H9 (cell line): ENCODE measurements around the gene SSR2. TPM values are rescaled to one million over a fixed set of nuclear protein-coding genes. Genes with fewer than 3 reads are reported as not detected.

ENCODE experiments used
- DNase-seq: peaks from one replicate; pipeline ENCODE4 v3.0.0-alpha.2; 2017
- H2AFZ ChIP-seq: one replicate; pipeline ENCODE4 v1.6.1; 2013; ENCODE audit warnings: mild to moderate bottlenecking, low read length, control low read depth, moderate library complexity
- H2AK5ac ChIP-seq: 2 replicates; pipeline ENCODE4 v1.6.1; 2013; ENCODE audit warnings: low read length, control low read depth, mixed read lengths; ENCODE audit not compliant: insufficient read length
- H2BK120ac ChIP-seq: one replicate; pipeline ENCODE4 v1.6.1; 2013; ENCODE audit warnings: low read depth, mild to moderate bottlenecking, low read length, control low read depth, inconsistent platforms; ENCODE audit not compliant: poor library complexity, severe bottlenecking
- H2BK12ac ChIP-seq: 2 replicates; pipeline ENCODE4 v1.6.1; 2013; ENCODE audit warnings: low read length, control low read depth, mixed read lengths, low read depth; ENCODE audit not compliant: insufficient read length
- H2BK15ac ChIP-seq: 2 replicates; pipeline ENCODE4 v1.6.1; 2013; ENCODE audit warnings: low read depth, low read length, control low read depth
- H2BK20ac ChIP-seq: one replicate; pipeline ENCODE4 v1.6.1; 2013; ENCODE audit warnings: low read depth, mild to moderate bottlenecking, low read length, control low read depth, inconsistent platforms; ENCODE audit not compliant: poor library complexity, severe bottlenecking
- H2BK5ac ChIP-seq: 2 replicates; pipeline ENCODE4 v1.6.1; 2013; ENCODE audit warnings: low read length, control low read depth, mixed read lengths; ENCODE audit not compliant: insufficient read length
- H3K14ac ChIP-seq: 2 replicates; pipeline ENCODE4 v1.6.1; 2013; ENCODE audit warnings: low read length, control low read depth; ENCODE audit not compliant: insufficient read depth
- H3K18ac ChIP-seq: 2 replicates; pipeline ENCODE4 v1.6.1; 2013; ENCODE audit warnings: low read depth, mild to moderate bottlenecking, mixed read lengths, low read length, control low read depth; ENCODE audit not compliant: insufficient read length
- H3K23ac ChIP-seq: 2 replicates; pipeline ENCODE4 v1.6.1; 2013; ENCODE audit warnings: low read length, control low read depth, mixed read lengths, low read depth; ENCODE audit not compliant: insufficient read length
- H3K23me2 ChIP-seq: 2 replicates; pipeline ENCODE4 v1.6.1; 2013; ENCODE audit warnings: low read depth, mild to moderate bottlenecking, mixed read lengths, low read length, control low read depth; ENCODE audit not compliant: insufficient read length, poor library complexity, severe bottlenecking
- H3K27ac ChIP-seq: 2 replicates; pipeline ENCODE4 v1.5.1; 2013; ENCODE audit warnings: low read length, control low read depth, mixed read lengths, low read depth; ENCODE audit not compliant: insufficient read length
- H3K27me3 ChIP-seq: 2 replicates; pipeline ENCODE4 v1.6.1; 2013; ENCODE audit warnings: low read length, control low read depth, inconsistent platforms; ENCODE audit not compliant: insufficient read depth
- H3K4ac ChIP-seq: 2 replicates; pipeline ENCODE4 v1.6.1; 2013; ENCODE audit warnings: low read depth, mild to moderate bottlenecking, control low read depth, inconsistent platforms, low read length, moderate library complexity
- H3K4me1 ChIP-seq: 2 replicates; pipeline ENCODE4 v1.6.1; 2013; ENCODE audit warnings: low read length, control low read depth, inconsistent platforms; ENCODE audit not compliant: insufficient read depth
- H3K4me2 ChIP-seq: 2 replicates; pipeline ENCODE4 v1.6.1; 2013; ENCODE audit warnings: low read length, control low read depth, mixed read lengths; ENCODE audit not compliant: insufficient read length, insufficient read depth
- H3K56ac ChIP-seq: 2 replicates; pipeline ENCODE4 v1.6.1; 2013; ENCODE audit warnings: low read depth, mild to moderate bottlenecking, mixed read lengths, low read length, control low read depth; ENCODE audit not compliant: insufficient read length
- H3K79me1 ChIP-seq: 2 replicates; pipeline ENCODE4 v1.6.1; 2013; ENCODE audit warnings: low read depth, mild to moderate bottlenecking, moderate library complexity, low read length, control low read depth, inconsistent platforms; ENCODE audit not compliant: insufficient read depth, poor library complexity, severe bottlenecking
- H3K79me2 ChIP-seq: 2 replicates; pipeline ENCODE4 v1.6.1; 2013; ENCODE audit warnings: low read length, control low read depth, inconsistent platforms; ENCODE audit not compliant: insufficient read depth
- H3K9ac ChIP-seq: 2 replicates; pipeline ENCODE4 v1.6.1; 2013; ENCODE audit warnings: low read length, control low read depth, mixed read lengths; ENCODE audit not compliant: insufficient read length; ENCODE audit errors: extremely low read depth
- H3K9me3 ChIP-seq: one replicate; pipeline ENCODE4 v1.6.1; 2013; ENCODE audit warnings: low read depth, low read length, inconsistent platforms; ENCODE audit not compliant: control insufficient read depth
- H3T11ph ChIP-seq: one replicate; pipeline ENCODE4 v1.6.1; 2013; ENCODE audit warnings: mild to moderate bottlenecking, low read length, control low read depth, inconsistent platforms
- H4K20me1 ChIP-seq: one replicate; pipeline ENCODE4 v1.6.1; 2013; ENCODE audit not compliant: control insufficient read depth, insufficient read length, insufficient read depth
- H4K5ac ChIP-seq: 2 replicates; pipeline ENCODE4 v1.6.1; 2013; ENCODE audit warnings: low read depth, mild to moderate bottlenecking, mixed read lengths, low read length, control low read depth; ENCODE audit not compliant: insufficient read length
- H4K8ac ChIP-seq: replicated peaks from 2 replicates; pipeline ENCODE4 v1.6.1; 2013; ENCODE audit warnings: low read length, control low read depth, mixed read lengths, low read depth; ENCODE audit not compliant: insufficient read length
- H4K91ac ChIP-seq: 2 replicates; pipeline ENCODE4 v1.6.1; 2013; ENCODE audit warnings: low read depth, mild to moderate bottlenecking, moderate library complexity, mixed read lengths, low read length, control low read depth; ENCODE audit not compliant: insufficient read length
- H3K27ac Mint-ChIP-seq, 3 experiments: 2 replicates in 2 of 3; 3 replicates in 1 of 3; pipeline ENCODE4 v1.8.0; 2020 to 2021; ENCODE audit warnings: mixed read lengths in 3 of 3, mild to moderate bottlenecking in 1 of 3, moderate library complexity in 1 of 3
- H3K27me3 Mint-ChIP-seq: 2 replicates; pipeline ENCODE4 v1.8.0; 2021; ENCODE audit warnings: low read depth, mild to moderate bottlenecking, moderate library complexity, mixed read lengths
- H3K36me3 Mint-ChIP-seq, 3 experiments: 2 replicates in 2 of 3; 3 replicates in 1 of 3; pipeline ENCODE4 v1.8.0; 2020 to 2021; ENCODE audit warnings: low read depth in 3 of 3, mixed read lengths in 3 of 3; ENCODE audit not compliant: insufficient read depth in 1 of 3
- H3K4me1 Mint-ChIP-seq, 2 experiments: 2 replicates each; pipeline ENCODE4 v1.8.0; 2020; ENCODE audit warnings: mixed read lengths in 2 of 2
- H3K4me3 Mint-ChIP-seq, 2 experiments: 2 replicates in 1 of 2; 3 replicates in 1 of 2; pipeline ENCODE4 v1.8.0; 2020 to 2021; ENCODE audit warnings: mild to moderate bottlenecking in 2 of 2, mixed read lengths in 2 of 2, moderate library complexity in 1 of 2
- H3K9me3 Mint-ChIP-seq, 2 experiments: 2 replicates in 1 of 2; 3 replicates in 1 of 2; pipeline ENCODE4 v1.8.0; 2020; ENCODE audit warnings: mild to moderate bottlenecking in 2 of 2, mixed read lengths in 2 of 2, moderate library complexity in 1 of 2
- WGBS: extraction: QIAGEN DNeasy Blood & Tissue Kit; methylation state at CpG from one replicate; pipeline ENCODE4 v1.1.7; 2013; ENCODE audit warnings: missing lambda C conversion rate, low lambda C conversion rate, mixed read lengths; ENCODE audit not compliant: insufficient read length; ENCODE audit errors: extremely low coverage; 5-methylcytosine and 5-hydroxymethylcytosine counted together
- total RNA-seq: library from RNA; stranded (reverse); gene quantifications from 2 replicates; pipeline ENCODE4 v1.2.1, GENCODE V29; 2021
- TF ChIP-seq, protein P1 (sequence below): fragments of 200-600 bp; sonication (generic); conservative IDR thresholded peaks from 3 replicates; pipeline ENCODE4 v1.8.0; 2021; ENCODE audit warnings: antibody characterized with exemption, mild to moderate bottlenecking

Gene SSR2
- total RNA-seq, 1 experiment from 2014 or later, result 170 TPM

DNA sequence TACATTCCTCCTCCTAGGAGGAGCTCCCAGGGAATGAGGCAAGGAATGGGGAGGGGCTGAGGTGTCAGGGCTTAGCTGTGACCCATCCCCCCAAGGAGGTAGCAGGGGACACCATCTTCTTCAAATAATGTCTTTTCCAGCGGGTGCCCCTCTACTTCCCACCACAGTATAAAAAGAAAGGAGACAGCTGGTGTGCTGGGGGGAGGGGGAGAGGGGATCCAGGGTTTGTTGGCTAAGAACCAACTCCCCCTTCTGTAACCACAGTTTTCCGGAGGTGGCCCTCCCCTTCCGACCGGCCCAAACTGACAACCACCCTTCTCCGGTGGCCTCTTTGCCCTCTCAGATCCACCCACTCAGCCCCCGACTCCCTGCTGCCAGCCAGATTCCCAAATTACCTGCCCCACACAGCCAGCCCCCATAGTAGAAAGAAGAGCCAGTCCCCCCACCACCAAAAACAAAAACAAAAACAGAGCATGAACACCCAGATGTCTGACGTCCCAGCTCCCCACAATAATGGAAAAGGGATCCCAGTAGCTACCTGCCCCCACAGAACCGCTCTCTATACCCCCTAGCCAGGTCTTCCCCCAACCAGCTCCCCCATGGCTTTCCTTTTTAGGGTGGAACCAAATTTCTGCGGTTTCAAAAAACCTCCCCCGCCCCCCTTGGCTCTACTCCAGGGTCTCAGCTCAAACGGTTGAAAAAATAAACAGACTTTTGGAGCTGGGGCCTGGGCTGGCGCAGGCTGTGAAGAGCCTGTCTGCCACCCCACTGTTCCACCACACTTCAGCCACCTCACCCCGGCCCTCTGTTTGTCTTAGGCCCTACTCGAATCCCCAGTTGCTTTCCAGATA is 44.5 kb downstream of the SSR2 start:
- peak overlapping the region; percentile 75 to 95 (median 91) for H3K27ac Mint-ChIP-seq
- peak; percentile 68 for DNase-seq
- no peak overlapping the region for H2BK12ac ChIP-seq
- H3K4me3 Mint-ChIP-seq, result peak overlapping the region; percentile 90 to 92
- H4K5ac ChIP-seq, result no peak overlapping the region
- no peak overlapping the region for H3K9ac ChIP-seq
- no CpG with 5 or more reads among the region's 14 CpGs for WGBS
- peaks cover 28% of the 10 kb centered on the region for H3K23me2 ChIP-seq
- H3K23ac ChIP-seq, result no peak overlapping the region
- peaks cover 33% of the 10 kb centered on the region; the same call in 1 of the 2 replicates for H3K79me2 ChIP-seq
- no peak overlapping the region for H3K27ac ChIP-seq
- H3K4ac ChIP-seq, result no peak overlapping the region
- H3K9me3 Mint-ChIP-seq, result no peaks in the 10 kb centered on the region
- H4K8ac ChIP-seq, result no peak overlapping the region
- TF ChIP-seq, protein P1, sequence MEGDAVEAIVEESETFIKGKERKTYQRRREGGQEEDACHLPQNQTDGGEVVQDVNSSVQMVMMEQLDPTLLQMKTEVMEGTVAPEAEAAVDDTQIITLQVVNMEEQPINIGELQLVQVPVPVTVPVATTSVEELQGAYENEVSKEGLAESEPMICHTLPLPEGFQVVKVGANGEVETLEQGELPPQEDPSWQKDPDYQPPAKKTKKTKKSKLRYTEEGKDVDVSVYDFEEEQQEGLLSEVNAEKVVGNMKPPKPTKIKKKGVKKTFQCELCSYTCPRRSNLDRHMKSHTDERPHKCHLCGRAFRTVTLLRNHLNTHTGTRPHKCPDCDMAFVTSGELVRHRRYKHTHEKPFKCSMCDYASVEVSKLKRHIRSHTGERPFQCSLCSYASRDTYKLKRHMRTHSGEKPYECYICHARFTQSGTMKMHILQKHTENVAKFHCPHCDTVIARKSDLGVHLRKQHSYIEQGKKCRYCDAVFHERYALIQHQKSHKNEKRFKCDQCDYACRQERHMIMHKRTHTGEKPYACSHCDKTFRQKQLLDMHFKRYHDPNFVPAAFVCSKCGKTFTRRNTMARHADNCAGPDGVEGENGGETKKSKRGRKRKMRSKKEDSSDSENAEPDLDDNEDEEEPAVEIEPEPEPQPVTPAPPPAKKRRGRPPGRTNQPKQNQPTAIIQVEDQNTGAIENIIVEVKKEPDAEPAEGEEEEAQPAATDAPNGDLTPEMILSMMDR, result no peak
- H3K36me3 Mint-ChIP-seq, result peaks cover 0 to 16% (median 14%) of the 10 kb centered on the region in 3 experiments; a peak in 5 of 7 replicates
- no peak overlapping the region for H2BK120ac ChIP-seq
- no peak overlapping the region for H3K56ac ChIP-seq
- H3T11ph ChIP-seq, result no peak overlapping the region
- peaks cover 9% of the 10 kb centered on the region for H3K79me1 ChIP-seq
- no peak overlapping the region for H2BK15ac ChIP-seq
- no peak overlapping the region for H2BK5ac ChIP-seq
- H3K4me2 ChIP-seq, result peak overlapping the region; percentile 81
- H4K20me1 ChIP-seq, result peaks cover 7% of the 10 kb centered on the region
- H2AK5ac ChIP-seq, result no peak overlapping the region
- peaks cover 74 to 85% of the 10 kb centered on the region in 2 experiments for H3K4me1 Mint-ChIP-seq
- H3K4me1 ChIP-seq, result peaks cover 13% of the 10 kb centered on the region
- H2AFZ ChIP-seq, result no peak overlapping the region
- H3K27me3 Mint-ChIP-seq, result no peaks in the 10 kb centered on the region
- H2BK20ac ChIP-seq, result no peak overlapping the region
- no peaks in the 10 kb centered on the region for H3K9me3 ChIP-seq
- H3K27me3 ChIP-seq, result no peaks in the 10 kb centered on the region
- H3K14ac ChIP-seq, result no peak overlapping the region
- H3K18ac ChIP-seq, result no peak overlapping the region
- no peak overlapping the region for H4K91ac ChIP-seq
